VCaP (cell line): ENCODE results near the gene MISFA.

Experiments
- H3K27ac ChIP-seq: fragments of 450-650 bp; 2 replicates; pipeline ENCODE4 v1.5.1; 2017
- CTCF ChIP-seq: fragments of 450-650 bp; conservative IDR thresholded peaks from 2 replicates; pipeline ENCODE4 v1.5.1; 2017; ENCODE audit warnings: mild to moderate bottlenecking, moderate library complexity

The MISFA gene

GRCh38 chr11:18650353-18650752, 50.8 kb downstream of the MISFA start:
- TF ChIP-seq CTCF = no peak
- H3K27ac ChIP-seq = peak overlapping the region; percentile 22

- peak overlapping the region; percentile 22; the same call in 1 of the 2 replicates for H3K27ac ChIP-seq
Measured at GRCh38 chr11:18650859-18651557, 51.4 kb downstream of the MISFA start.

More at GRCh38 chr11:18650859-18651557, 51.4 kb downstream of the MISFA start:
- TF ChIP-seq CTCF = peak; percentile 81
